ENCODE measurements around the gene SKP2.

Gene SKP2

DNA sequence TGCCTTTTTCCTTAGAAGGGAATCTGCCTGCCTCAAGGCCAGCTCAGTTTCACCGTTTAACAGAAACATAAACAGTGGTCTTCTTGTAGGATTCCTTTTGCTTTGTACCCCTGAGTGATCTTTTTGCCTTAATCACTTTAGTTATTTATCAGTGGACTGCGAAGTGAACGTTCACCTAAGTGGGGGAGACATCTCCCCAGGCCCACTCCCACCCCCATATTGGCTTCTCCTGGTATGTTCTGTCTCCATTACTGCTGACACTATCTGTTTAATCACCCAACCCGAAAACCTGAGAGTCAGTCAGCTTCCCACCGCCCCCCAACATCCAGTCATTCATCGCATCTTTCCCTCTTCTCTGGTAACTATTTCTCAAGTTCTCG, 1.4 kb downstream of the SKP2 start:
- no peak for ATAC-seq
- TF ChIP-seq TOX (CRISPR knock-in tag; IDR thresholded peaks at IDR 0.05; ENCODE audit: borderline replicate concordance) (no peak), ZC3H10 (CRISPR knock-in tag; IDR thresholded peaks at IDR 0.05) (no peak), ESRRG (CRISPR knock-in tag; IDR thresholded peaks at IDR 0.05) (no peak), RARB (CRISPR knock-in tag; IDR thresholded peaks at IDR 0.05) (no peak), OSR1 (CRISPR knock-in tag; IDR thresholded peaks at IDR 0.05) (no peak), CSDC2 (CRISPR knock-in tag; IDR thresholded peaks at IDR 0.05) (no peak), ZFP30 (CRISPR knock-in tag; IDR thresholded peaks at IDR 0.05) (no peak), GLIS3 (CRISPR knock-in tag; IDR thresholded peaks at IDR 0.05) (no peak), ZNF565 (CRISPR knock-in tag; conservative IDR thresholded peaks at IDR 0.05; ENCODE audit: low read depth) (no peak), SNAI2 (CRISPR knock-in tag; IDR thresholded peaks at IDR 0.05) (no peak), BACH2 (CRISPR knock-in tag; IDR thresholded peaks at IDR 0.05; ENCODE audit: borderline replicate concordance) (no peak), TCF4 (CRISPR knock-in tag; IDR thresholded peaks at IDR 0.05; ENCODE audit: borderline replicate concordance) (no peak), ZNF70 (CRISPR knock-in tag; IDR thresholded peaks at IDR 0.05) (no peak)

DNA sequence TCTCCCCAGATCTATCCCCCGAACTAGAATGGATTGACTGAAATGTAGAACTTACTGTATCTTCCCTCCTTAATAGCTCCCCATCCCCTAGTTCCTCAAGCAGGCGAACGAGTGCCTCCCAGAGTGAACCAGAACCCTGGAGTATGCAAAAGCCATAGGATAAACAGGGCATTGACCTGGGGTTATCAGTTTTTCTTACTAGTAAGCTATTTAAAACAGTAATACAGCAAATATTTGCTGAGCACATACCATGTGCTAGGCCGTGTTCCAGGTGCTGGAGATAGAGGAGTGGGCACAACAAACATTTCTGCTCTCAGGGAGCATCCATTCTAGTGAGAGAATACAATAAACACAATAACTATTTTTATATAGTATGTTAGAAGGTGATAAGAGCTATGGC, 1.8 kb downstream of the SKP2 start:
- no peak for ATAC-seq
- TF ChIP-seq CSDC2 (CRISPR knock-in tag; IDR thresholded peaks at IDR 0.05), result no peak

GRCh38 chr5:36155291-36155690, 3.4 kb downstream of the SKP2 start:
- TF ChIP-seq ARNTL (CRISPR knock-in tag; IDR thresholded peaks at IDR 0.05; ENCODE audit: borderline replicate concordance, low read depth) (no peak), POU6F1 (CRISPR knock-in tag; IDR thresholded peaks at IDR 0.05; ENCODE audit: borderline replicate concordance, low read depth) (no peak), TCF4 (CRISPR knock-in tag; IDR thresholded peaks at IDR 0.05; ENCODE audit: borderline replicate concordance) (no peak), TSHZ2 (CRISPR knock-in tag; IDR thresholded peaks at IDR 0.05) (no peak), ZC3H10 (CRISPR knock-in tag; IDR thresholded peaks at IDR 0.05) (no peak), GLIS3 (CRISPR knock-in tag; IDR thresholded peaks at IDR 0.05) (no peak), CSRNP3 (CRISPR knock-in tag; IDR thresholded peaks at IDR 0.05) (no peak), ESRRG (CRISPR knock-in tag; IDR thresholded peaks at IDR 0.05) (no peak), TOX (CRISPR knock-in tag; IDR thresholded peaks at IDR 0.05; ENCODE audit: borderline replicate concordance) (no peak), ZNF565 (CRISPR knock-in tag; conservative IDR thresholded peaks at IDR 0.05; ENCODE audit: low read depth) (no peak), ZNF70 (CRISPR knock-in tag; IDR thresholded peaks at IDR 0.05) (no peak)
- no peak for ATAC-seq

DNA sequence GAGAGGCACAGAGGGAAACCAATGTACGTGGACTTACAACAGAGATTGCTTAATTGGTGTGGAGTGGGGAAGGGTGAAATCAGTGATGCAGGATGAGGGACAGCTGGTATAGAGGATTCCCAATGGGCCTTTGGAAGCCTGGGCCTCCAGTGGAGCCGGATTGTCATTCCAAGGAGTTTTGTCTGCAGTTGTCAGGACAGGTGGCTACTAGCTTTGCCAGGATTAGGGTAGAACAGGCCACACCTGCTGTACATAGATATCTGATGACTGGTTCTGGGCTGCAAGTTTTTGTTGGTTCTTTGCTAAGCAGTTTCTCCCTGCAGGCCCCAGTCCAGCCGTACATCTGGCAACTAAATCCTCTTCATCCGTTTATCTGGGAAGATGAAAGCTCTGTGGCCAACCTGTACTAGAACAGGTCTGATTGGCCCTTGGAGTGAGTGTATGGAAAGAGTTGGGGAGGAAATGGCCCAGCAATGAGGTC, 4.2 kb downstream of the SKP2 start:
- no peak for ATAC-seq
- TF ChIP-seq ZNF8 (CRISPR knock-in tag; IDR thresholded peaks at IDR 0.05) (no peak), ZFP3 (CRISPR knock-in tag; IDR thresholded peaks at IDR 0.05) (peak; percentile 56; the same call in 1 of the 2 replicates), TSHZ2 (CRISPR knock-in tag; IDR thresholded peaks at IDR 0.05) (0 out of 2 replicates have a peak, but pooled peaks have one; percentile 11), CSDC2 (CRISPR knock-in tag; IDR thresholded peaks at IDR 0.05) (peak; percentile 52; the same call in 1 of the 2 replicates), ISL1 (CRISPR knock-in tag; IDR thresholded peaks at IDR 0.05) (no peak)
- TF ChIP-seq, protein P1, sequence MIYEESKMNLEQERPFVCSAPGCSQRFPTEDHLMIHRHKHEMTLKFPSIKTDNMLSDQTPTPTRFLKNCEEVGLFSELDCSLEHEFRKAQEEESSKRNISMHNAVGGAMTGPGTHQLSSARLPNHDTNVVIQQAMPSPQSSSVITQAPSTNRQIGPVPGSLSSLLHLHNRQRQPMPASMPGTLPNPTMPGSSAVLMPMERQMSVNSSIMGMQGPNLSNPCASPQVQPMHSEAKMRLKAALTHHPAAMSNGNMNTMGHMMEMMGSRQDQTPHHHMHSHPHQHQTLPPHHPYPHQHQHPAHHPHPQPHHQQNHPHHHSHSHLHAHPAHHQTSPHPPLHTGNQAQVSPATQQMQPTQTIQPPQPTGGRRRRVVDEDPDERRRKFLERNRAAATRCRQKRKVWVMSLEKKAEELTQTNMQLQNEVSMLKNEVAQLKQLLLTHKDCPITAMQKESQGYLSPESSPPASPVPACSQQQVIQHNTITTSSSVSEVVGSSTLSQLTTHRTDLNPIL (CRISPR knock-in tag; IDR thresholded peaks at IDR 0.05; ENCODE audit: low read depth), result peak; percentile 21; the same call in 1 of the 2 replicates

Data from SK-N-SH treated with all-trans-retinoic acid at 6 μM for 48 hours (cell line).